A673 (cell line): ENCODE data around the gene HOXA3.

Experiments used
- EZH2 ChIP-seq: fragments of 200-600 bp; sonication (generic); IDR thresholded peaks from 2 replicates; pipeline ENCODE4 v1.6.1; 2017; ENCODE audit warnings: borderline replicate concordance, low read depth, mild to moderate bottlenecking, mixed read lengths, antibody characterized with exemption, low read length; ENCODE audit not compliant: poor library complexity, severe bottlenecking
- TF ChIP-seq, protein P1 (sequence below): fragments of 300-800, 200-600 bp; sonication (generic); conservative IDR thresholded peaks from 2 replicates; pipeline ENCODE4 v1.5.1; 2017; ENCODE audit warnings: low read depth, mild to moderate bottlenecking, antibody characterized with exemption, low read length, moderate library complexity, mixed read lengths

DNA sequence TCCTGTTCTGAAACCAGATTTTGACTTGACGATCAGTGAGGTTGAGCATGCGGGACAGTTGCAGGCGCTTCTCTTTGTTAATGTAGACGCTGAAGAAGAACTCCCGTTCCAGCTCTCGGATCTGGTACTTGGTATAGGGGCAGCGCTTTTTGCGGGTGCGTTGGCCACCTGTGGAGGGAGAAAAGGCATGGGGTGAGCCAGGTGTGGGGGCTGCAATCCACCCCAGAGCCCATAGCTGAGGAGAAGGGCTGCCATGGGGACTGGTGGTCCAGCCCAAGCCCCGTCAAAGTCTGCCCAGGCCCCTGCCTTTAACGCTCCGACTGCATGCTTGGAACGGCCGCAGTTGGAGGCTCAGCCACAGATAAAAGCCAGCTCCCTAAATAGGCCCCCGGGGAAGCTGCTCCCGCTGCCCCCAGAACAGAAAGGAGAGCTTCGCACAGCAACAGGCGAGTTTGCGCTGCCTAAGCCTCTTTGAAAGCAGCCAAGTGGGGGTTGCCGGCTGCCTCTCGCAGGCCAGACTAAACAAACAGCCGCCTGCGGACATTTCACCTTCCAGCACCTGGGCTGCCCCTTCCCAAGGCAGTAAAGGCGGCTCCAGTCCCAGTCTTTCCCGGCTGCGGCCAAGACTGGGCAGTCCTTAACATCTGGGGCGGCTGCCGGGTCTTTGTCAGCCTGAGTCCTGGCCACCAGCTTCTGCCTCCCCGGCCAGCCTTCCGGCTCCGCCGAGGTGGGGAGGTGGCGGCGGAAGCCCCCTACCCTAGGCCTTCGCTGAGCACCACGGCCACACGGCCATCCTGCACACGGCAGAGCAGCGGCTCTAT lies 30.7 kb upstream of the HOXA3 start:
- TF ChIP-seq, protein P1, sequence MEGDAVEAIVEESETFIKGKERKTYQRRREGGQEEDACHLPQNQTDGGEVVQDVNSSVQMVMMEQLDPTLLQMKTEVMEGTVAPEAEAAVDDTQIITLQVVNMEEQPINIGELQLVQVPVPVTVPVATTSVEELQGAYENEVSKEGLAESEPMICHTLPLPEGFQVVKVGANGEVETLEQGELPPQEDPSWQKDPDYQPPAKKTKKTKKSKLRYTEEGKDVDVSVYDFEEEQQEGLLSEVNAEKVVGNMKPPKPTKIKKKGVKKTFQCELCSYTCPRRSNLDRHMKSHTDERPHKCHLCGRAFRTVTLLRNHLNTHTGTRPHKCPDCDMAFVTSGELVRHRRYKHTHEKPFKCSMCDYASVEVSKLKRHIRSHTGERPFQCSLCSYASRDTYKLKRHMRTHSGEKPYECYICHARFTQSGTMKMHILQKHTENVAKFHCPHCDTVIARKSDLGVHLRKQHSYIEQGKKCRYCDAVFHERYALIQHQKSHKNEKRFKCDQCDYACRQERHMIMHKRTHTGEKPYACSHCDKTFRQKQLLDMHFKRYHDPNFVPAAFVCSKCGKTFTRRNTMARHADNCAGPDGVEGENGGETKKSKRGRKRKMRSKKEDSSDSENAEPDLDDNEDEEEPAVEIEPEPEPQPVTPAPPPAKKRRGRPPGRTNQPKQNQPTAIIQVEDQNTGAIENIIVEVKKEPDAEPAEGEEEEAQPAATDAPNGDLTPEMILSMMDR: no peak
- TF ChIP-seq EZH2: peak; percentile 36
